GM12874 (cell line): ENCODE data around the gene ATP8A1.

Source experiments
- CTCF ChIP-seq: IDR thresholded peaks from 2 replicates; pipeline ENCODE4 v1.5.1; 2011; ENCODE audit warnings: low read depth, mild to moderate bottlenecking, control low read depth, low read length, moderate library complexity; ENCODE audit not compliant: insufficient read depth

ATP8A1 gene

GRCh38 chr4:42366959-42367358 lies 289.9 kb downstream of the ATP8A1 start:
- no peak for TF ChIP-seq CTCF

- no peak for TF ChIP-seq CTCF
Measured at GRCh38 chr4:42364266-42365053, 292.4 kb downstream of the ATP8A1 start.

GRCh38 chr4:42363614-42364013 lies 293.3 kb downstream of the ATP8A1 start:
- TF ChIP-seq CTCF, result no peak

- no peak for TF ChIP-seq CTCF
Measured at GRCh38 chr4:42362591-42362990, 294.3 kb downstream of the ATP8A1 start.

GRCh38 chr4:42361456-42361855 lies 295.4 kb downstream of the ATP8A1 start:
- TF ChIP-seq CTCF, result no peak

- no peak for TF ChIP-seq CTCF
Measured at GRCh38 chr4:42360256-42360669, 296.6 kb downstream of the ATP8A1 start.

- no peak for TF ChIP-seq CTCF
Measured at GRCh38 chr4:42359711-42360110, 297.2 kb downstream of the ATP8A1 start.
